Endothelial cell of umbilical vein (primary cell): ENCODE data around the gene IL21. TPM values are rescaled to one million over a fixed set of nuclear protein-coding genes. Genes with fewer than 3 reads are reported as not detected.

Source experiments
- BruUV-seq: library from RNA; stranded (reverse); fragments of 400-500 nt; replicated peaks from 2 replicates; lab custom pipeline; 2021; lab: Mats Ljungman, UMichigan
- CTCF ChIA-PET: fragments of 300-600, 350-600 bp; sonication (Branson Sonifier 250); formaldehyde crosslinking; loops from one replicate; lab custom pipeline; 2021; ENCODE audit warnings: antibody characterized with exemption, inconsistent platforms; lab: Charles Lee
- POLR2A ChIA-PET: fragments of 300-600, 350-600 bp; sonication (Branson Sonifier 250); formaldehyde crosslinking; loops from one replicate; lab custom pipeline; 2021; ENCODE audit warnings: antibody characterized with exemption, inconsistent platforms; lab: Charles Lee
- DNase-seq: peaks from one replicate; pipeline ENCODE4 v3.0.0-alpha.2; 2011; ENCODE audit warnings: low read depth, low spot score
- FAIRE-seq: peaks from 2 replicates; lab custom pipeline; 2011; peaks lifted over from hg19 to GRCh38; lab: Jason Lieb, UNC
- H2AFZ ChIP-seq: 2 replicates; pipeline ENCODE4 v1.6.0; 2012; ENCODE audit warnings: low read depth, low read length, control low read depth, inconsistent platforms
- H3K27ac ChIP-seq: 2 replicates; pipeline ENCODE4 v1.5.1; 2011; ENCODE audit warnings: low read depth, mild to moderate bottlenecking, control low read depth, low read length, moderate library complexity; ENCODE audit not compliant: insufficient read depth
- H3K27me3 ChIP-seq, 2 experiments: 2 replicates each; pipeline versions ENCODE4 v1.6.0 to v1.6.1; 2011; ENCODE audit warnings: low read length in 2 of 2, mixed read lengths in 1 of 2; ENCODE audit not compliant: control insufficient read depth in 2 of 2, insufficient read depth in 2 of 2
- H3K36me3 ChIP-seq, 2 experiments: 2 replicates in 1 of 2; 3 replicates in 1 of 2; pipeline ENCODE4 v1.5.1; 2011; ENCODE audit warnings: low read length in 2 of 2, mild to moderate bottlenecking in 1 of 2, moderate library complexity in 1 of 2; ENCODE audit not compliant: control insufficient read depth in 2 of 2, insufficient read depth in 2 of 2; ENCODE audit errors: extremely low read depth in 1 of 2
- H3K4me1 ChIP-seq: 3 replicates; pipeline ENCODE4 v1.5.1; 2011; ENCODE audit warnings: mild to moderate bottlenecking, low read length; ENCODE audit not compliant: control insufficient read depth, insufficient read depth; ENCODE audit errors: extremely low read depth
- H3K4me2 ChIP-seq: 2 replicates; pipeline ENCODE4 v1.6.1; 2011; ENCODE audit warnings: low read length, control low read depth, mixed read lengths; ENCODE audit not compliant: insufficient read depth
- H3K4me3 ChIP-seq, 3 experiments: fragments of 200-600 bp in 1 of 3; sonication (generic), shearing (Covaris generic) in 1 of 3; replicated peaks in 1 of 3; 2 replicates each; pipeline ENCODE4 v1.5.1; 2011 to 2016; ENCODE audit warnings: control low read depth in 3 of 3, low read length in 3 of 3, mild to moderate bottlenecking in 2 of 3, inconsistent platforms in 1 of 3, low read depth in 1 of 3, moderate library complexity in 1 of 3; ENCODE audit not compliant: insufficient read depth in 1 of 3
- H3K79me2 ChIP-seq: 2 replicates; pipeline ENCODE4 v1.6.0; 2012; ENCODE audit warnings: low read length, inconsistent platforms; ENCODE audit not compliant: control insufficient read depth, insufficient read depth
- H3K9ac ChIP-seq: replicated peaks from 2 replicates; pipeline ENCODE3; 2011; ENCODE audit warnings: low read length, control low read depth; ENCODE audit not compliant: insufficient read depth; ENCODE audit errors: extremely low read depth
- H3K9me1 ChIP-seq: replicated peaks from 3 replicates; pipeline ENCODE4 v1.6.0; 2011; ENCODE audit warnings: mild to moderate bottlenecking, low read length; ENCODE audit not compliant: control insufficient read depth, insufficient read depth; ENCODE audit errors: extremely low read depth
- H3K9me3 ChIP-seq: replicated peaks from 2 replicates; pipeline ENCODE4 v1.5.1; 2012; ENCODE audit warnings: low read length, inconsistent platforms; ENCODE audit not compliant: control insufficient read depth, insufficient read depth
- H4K20me1 ChIP-seq: replicated peaks from 2 replicates; pipeline ENCODE3; 2011; ENCODE audit warnings: mild to moderate bottlenecking, low read length; ENCODE audit not compliant: control insufficient read depth, insufficient read depth; ENCODE audit errors: extremely low read depth
- CTCF ChIP-seq, 2 donors: IDR thresholded peaks; 1 replicate in 1 of 2; 2 replicates in 1 of 2; pipeline ENCODE4 v1.5.1; 2011; ENCODE audit warnings: low read length in 2 of 2, mild to moderate bottlenecking in 2 of 2, moderate library complexity in 2 of 2, control low read depth in 1 of 2, inconsistent platforms in 1 of 2, low read depth in 1 of 2; ENCODE audit not compliant: insufficient read depth in 1 of 2; ENCODE audit errors: extremely low read depth in 1 of 2
- FOS ChIP-seq: IDR thresholded peaks from 2 replicates; pipeline ENCODE4 v1.6.1; 2011; ENCODE audit warnings: mild to moderate bottlenecking, low read length, moderate library complexity, borderline replicate concordance; ENCODE audit not compliant: insufficient read depth
- JUN ChIP-seq: IDR thresholded peaks from 2 replicates; pipeline ENCODE4 v1.6.1; 2011; ENCODE audit warnings: borderline replicate concordance, low read depth; ENCODE audit not compliant: insufficient read length, insufficient read depth
- MAX ChIP-seq: IDR thresholded peaks from 2 replicates; pipeline ENCODE4 v1.6.1; 2011; ENCODE audit not compliant: insufficient read depth, insufficient read length
- MYC ChIP-seq: IDR thresholded peaks from one replicate; pipeline ENCODE4 v1.6.1; 2011; ENCODE audit warnings: mild to moderate bottlenecking, low read depth, low read length
- POLR2A ChIP-seq: IDR thresholded peaks from 2 replicates; pipeline ENCODE4 v1.6.1; 2012; ENCODE audit warnings: low read depth, mild to moderate bottlenecking, control low read depth, low read length
- POLR2AphosphoS5 ChIP-seq: IDR thresholded peaks from 2 replicates; pipeline ENCODE4 v1.6.1; 2012; ENCODE audit warnings: low read depth, mild to moderate bottlenecking, control low read depth, low read length, moderate library complexity; ENCODE audit not compliant: insufficient read depth
- dilution Hi-C: fragments of 300-500 bp; cut with MboI; formaldehyde crosslinking; loops from one replicate; pipeline ENCODE4 v1.15.0; 2019; ENCODE audit warnings: low sequenced_read_pairs; ENCODE audit not compliant: extremely low pct_ligation_motif_present
- intact Hi-C: fragments of 100-400 bp; cut with micrococcal nuclease; formaldehyde crosslinking; loops from one replicate; pipeline ENCODE4 v1.10.0; 2022
- polyA plus RNA-seq, 4 experiments: library from polyadenylated mRNA; depleted of rRNA in 3 of 4; stranded (reverse) in 3 of 4; unstranded in 1 of 4; fragments of >200 nt; gene quantifications; 2 replicates each; pipeline versions ENCODE4 v1.2.1 to v1.2.3, GENCODE V29; 2011 to 2012; ENCODE audit warnings: missing spikeins in 1 of 4
- total RNA-seq: library from RNA; stranded (reverse); gene quantifications from 2 replicates; pipeline ENCODE4 v1.2.3, GENCODE V29; 2021

Gene IL21
- total and polyA plus RNA-seq, 2 donors (not counting 3 experiments of a cell fraction or from before 2014, with no cell fraction given): not detected

GRCh38 chr4:122624205-122624604, 3.3 kb upstream of the IL21 start:
- H3K9me3 ChIP-seq: no peaks in the 10 kb centered on the region
- TF ChIP-seq POLR2A (no peak), MAX (no peak), FOS (no peak), POLR2AphosphoS5 (no peak), MYC (no peak), CTCF (IDR thresholded peaks at IDR 0.05; ENCODE audit: extremely low read depth in 1 of 2, insufficient read depth in 1 of 2, low read depth in 1 of 2, low read length in 2 of 2) (no peak), JUN (no peak)
- intact Hi-C loops: no loop called here
- no peak overlapping the region for H2AFZ ChIP-seq
- no peak overlapping the region for H3K4me2 ChIP-seq
- H3K27ac ChIP-seq: no peak overlapping the region
- DNase-seq (no peak), FAIRE-seq (no peak)
- no peaks in the 10 kb centered on the region for H4K20me1 ChIP-seq
- no TSS peak for BruUV-seq
- H3K79me2 ChIP-seq: no peaks in the 10 kb centered on the region
- no peaks in the 10 kb centered on the region for H3K4me1 ChIP-seq
- H3K9me1 ChIP-seq: no peaks in the 10 kb centered on the region
- H3K9ac ChIP-seq: no peak overlapping the region
- dilution Hi-C loops: no loop called here
- H3K36me3 ChIP-seq: no peaks in the 10 kb centered on the region
- POLR2A ChIA-PET: no interaction called here
- peaks cover 14 to 15% of the 10 kb centered on the region in 2 experiments for H3K27me3 ChIP-seq
- H3K4me3 ChIP-seq: no peak overlapping the region
- CTCF ChIA-PET: no interaction called here
